GM21717 (cell line): ENCODE measurements around the gene ICAM2.

ENCODE experiments used
- ATAC-seq: cut with Tn5 transposase; IDR thresholded peaks from one replicate; pipeline ENCODE4 v1.9.1; 2021; ENCODE audit warnings: mild to moderate bottlenecking, moderate library complexity; ENCODE audit not compliant: unreplicated experiment

Gene ICAM2

DNA sequence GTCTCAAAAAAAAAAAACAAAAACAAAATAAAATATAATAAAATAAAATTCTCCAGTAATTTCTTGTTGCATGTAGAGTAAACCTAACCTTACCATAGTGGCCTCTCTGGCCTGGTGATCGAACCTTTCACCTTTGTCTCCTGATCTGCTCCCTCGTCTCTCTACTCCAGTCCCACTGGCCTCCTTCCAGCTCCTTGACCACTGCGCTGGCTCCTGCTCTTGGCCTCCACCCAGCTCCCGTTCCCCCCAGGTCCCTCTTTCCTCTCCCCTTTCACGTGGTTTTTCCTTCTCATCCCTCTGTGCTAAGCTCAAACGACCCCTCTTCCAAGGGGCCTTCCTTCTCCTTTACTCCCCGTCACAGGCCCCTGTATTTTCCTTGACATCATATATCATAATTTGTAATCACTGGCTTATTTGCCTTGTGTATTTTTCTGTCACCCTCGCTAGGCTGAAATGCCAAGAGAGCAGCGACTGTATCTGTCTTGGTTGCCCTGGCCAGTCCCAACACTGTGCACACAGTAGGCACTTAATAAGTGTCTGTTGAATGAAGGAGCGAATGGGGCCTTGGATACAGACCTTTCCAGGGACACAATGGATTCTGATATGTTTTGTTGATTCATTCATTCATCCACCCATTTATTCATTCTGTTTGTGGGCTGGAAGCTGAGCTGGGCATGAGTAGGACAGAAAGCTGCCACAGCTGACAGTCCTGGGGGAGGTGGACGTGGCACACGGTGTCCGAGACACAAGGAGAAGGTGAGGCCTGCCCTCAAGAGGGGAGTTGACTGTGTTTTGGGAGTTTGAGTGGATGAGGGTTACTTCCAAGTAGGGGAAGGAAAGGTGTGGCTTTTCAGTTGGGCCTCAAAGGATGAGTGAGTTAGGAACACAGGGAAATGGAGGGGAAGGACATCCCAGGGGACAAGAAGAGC is 41.9 kb downstream of the ICAM2 start:
- no peak for ATAC-seq

DNA sequence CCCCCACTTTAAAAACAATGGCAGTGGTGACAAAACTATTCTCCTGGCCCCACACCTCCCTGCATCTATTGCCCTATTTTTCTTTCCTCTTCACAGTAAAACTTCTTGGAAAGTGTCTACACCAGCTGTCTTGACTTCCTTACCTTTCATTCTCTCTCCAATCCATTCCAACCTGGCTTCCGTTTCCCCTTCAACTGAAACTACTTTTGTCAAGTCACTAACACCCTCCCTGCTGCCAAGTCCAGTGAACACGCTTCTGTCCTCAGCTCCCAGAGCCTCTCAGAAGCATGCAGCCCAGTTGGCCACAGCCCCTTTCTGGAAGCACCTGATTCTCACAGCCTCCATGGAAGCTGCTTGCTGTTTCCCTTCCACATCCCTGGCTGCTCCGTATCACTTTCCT is 43.7 kb downstream of the ICAM2 start:
- ATAC-seq = no peak

DNA sequence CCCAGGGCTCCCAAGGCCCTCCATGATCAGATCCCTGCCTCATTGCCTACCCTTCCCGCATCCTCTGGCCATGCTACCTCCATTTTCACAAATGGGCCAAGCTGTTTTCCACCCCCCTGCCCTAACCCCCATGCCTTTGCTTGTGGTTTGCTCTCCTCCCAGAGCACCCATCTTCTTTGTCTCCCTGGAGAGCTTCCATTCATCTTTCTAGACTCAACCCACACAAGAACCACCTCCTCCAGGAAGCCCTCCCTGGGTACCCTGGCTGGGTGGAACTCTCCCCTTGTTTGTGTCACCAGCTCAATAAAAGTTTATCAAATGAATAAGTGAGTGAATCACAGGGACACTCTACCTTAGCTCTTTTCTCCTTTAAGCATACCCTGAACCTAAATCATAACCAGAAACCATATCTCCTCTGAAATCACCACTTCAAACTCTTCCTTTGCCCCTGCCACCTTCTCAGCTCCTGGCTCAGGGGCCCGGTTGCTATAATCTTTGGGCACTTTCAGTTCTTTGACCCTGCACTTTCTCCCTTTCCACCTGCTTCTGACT is 44.8 kb downstream of the ICAM2 start:
- no peak for ATAC-seq

DNA sequence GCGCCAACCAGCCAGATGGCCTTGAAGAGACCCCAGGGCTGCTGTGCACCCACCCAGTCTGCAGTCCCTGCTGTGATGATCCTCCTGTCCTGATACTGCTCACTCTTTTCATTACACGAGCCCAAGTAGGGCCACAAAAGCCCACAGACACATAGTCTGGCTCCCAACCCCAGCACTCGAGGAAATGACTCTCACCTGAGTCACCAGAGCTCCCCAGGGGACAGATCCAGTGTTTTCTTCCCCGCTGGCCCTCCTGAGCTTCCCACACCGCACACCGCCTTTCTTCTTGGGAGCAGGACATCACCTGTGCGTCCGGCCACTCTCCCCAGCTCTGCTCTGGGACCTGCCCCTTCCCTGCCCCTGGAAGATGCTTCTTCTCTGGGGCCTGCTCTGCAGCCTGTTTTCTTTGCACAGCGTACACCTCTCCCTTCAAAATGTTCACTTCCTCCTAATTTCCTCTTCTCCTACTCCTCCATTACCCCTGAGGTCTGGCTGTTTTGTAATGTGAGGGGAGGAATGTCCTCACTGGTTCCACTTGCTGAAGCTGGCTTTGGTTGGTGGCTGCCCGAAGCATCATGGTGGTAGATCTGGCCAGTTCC is 45.7 kb downstream of the ICAM2 start:
- ATAC-seq = no peak

DNA sequence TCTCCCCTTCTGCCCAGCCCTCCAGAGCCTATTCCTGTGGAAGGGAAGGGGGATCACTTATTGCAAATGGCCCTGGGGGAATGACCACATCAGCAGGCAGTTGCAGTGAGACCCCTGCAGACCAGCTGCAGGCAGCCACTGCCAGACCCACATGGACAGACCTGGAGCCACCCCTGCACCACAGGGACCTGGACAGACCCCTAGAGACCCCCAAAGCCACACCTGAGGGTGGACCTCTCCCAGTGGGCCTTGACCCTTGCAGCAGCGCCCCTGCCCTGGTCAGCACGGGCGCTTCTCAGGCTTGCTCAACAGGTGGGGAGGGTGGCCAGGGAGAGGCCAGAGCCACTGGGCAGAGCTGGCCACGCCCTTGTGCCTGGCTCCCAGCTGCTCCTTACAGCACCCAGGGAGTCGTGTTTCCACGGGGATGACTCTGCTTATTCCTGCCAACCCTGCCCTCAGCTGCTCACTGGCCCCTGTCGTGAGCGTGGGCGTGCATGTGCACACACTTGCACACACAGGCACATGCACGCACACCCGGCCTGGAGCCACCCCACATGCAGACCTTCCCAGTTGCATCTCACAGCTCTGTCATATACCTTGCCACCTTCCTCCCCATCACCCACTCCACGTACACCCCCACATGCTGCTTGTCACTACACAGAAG is 46.4 kb downstream of the ICAM2 start:
- ATAC-seq = no peak

DNA sequence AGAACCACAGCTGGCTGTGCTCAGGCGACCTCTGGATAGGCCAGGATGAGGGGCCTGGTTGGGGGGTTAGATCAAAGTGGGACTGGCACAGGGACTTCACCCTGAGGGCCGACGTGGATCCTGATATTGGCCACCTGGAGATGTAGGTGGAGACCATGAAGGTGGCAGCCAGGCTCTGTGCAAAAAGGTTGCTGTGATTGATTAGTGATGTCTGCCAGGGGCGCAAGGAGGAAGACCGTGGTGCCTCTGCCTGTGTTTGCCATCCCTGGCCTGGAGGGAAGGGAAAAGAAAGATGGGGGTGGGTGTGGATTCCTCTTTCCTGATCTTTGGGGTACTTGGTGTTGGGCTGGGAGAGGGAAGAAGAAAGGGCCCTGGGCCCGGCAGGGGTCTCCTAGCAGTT is 47.2 kb downstream of the ICAM2 start:
- ATAC-seq = no peak

DNA sequence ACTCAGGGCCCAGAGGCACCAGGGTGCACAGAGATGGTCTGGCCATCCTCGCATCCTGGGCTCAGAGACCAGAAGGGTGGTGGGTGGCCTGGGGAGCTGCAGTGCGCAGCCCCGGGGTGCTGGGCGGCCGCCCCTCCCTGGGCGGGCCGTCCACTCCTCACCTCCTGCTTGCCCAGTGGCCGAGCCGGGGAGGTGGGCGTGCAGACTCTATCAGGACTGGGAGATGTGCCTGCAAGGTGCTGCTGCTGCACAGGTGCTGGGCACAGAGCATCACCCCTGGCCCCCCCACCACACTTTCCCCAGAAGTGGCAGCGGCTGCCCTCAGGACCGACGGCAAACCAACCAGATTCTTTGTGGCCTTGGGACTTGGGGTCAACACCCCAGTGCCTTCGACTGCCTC is 47.6 kb downstream of the ICAM2 start, which contains the start of gene SCN4A:
Gene SCN4A, minus strand, starts transcription at position 123 of the 400 bp plus-strand sequence. Its CDS starts 77 bp downstream, at position 46.
- ATAC-seq = no peak

DNA sequence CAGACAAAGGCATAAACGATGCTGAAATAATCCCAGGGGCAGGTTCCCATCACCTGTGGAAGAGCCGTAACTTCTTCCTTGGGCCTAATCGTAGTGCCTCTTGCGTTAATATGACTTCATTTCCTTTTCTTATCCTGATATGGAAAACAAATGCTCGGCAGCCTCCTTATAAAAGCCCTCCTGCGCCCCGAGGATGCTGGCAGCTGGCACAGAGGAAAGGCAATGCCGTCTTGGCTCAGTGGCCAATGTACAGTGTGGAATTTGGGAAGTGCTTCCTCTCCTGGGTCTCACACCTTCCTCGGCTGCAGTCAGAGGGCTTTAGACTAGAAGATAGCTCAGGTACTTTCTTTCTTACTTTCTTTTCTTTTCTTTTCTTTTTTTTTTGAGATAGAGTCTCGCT is 51.2 kb downstream of the ICAM2 start:
- ATAC-seq = no peak

DNA sequence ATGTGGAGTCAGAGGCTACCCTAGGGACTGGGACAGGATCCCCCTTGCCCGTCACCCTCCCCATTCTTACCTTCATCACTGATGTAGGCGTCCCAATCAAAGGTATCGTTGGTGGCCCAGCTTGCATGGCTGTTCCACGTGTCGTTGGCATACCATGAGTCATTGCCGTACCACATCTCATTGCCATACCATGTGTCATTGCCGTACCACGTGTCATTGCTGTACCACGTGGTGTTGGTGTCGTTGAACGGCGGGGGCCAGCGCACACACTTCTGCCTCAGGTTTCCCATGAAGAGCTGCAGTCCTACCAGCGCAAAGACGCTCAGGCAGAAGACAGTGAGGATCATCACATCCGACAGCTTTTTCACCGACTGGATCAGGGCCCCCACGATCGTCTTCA is 52.5 kb downstream of the ICAM2 start:
- ATAC-seq = no peak

DNA sequence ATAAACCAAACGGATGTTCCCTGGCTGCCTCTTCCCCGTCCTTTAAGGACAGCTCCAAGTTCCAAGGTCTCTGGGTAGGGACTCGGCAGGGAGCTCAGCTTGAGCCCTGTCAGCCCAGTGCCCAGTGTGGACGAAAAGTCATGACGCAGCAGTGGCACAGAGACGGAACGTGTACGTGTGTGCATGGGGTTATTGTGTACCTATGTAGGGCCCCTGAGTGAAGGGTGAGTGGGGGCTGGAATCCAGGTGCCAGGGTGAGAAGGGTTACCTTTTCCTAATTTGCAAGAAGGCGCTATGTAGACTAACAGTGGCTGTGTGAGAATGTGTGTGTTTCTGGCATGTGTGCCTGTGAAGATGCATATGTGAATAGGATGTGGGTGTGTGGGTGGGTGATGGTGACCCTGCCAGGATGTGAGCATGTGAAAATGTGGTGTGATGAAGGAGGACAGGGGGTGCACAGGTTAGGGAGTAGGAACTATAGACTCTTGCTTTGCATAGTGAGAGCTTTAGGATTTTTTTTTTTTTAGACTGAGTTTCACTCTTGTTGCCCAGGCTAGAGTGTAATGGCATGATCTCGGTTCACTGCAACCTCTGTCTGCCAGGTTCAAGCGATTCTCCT is 53.7 kb downstream of the ICAM2 start:
- no peak for ATAC-seq

DNA sequence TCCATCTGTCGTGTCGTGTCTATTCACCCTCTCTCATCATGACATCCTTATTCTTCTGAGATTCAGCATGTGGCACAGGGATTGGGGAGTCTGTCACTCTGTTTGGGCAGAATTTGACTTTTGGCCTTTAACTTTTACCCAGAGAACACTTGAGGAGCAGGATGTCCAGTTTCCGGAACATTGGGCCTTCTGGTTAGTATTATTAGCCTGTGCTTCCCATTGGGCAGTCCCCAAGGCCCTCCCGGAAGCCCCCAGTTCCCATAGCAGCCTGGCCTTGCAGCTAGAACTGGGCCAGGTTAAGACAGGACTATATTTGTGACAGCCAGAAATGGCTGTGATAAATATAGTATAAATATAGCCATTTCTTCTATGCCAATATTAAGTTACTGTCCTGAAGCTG is 57.3 kb downstream of the ICAM2 start:
- no peak for ATAC-seq

DNA sequence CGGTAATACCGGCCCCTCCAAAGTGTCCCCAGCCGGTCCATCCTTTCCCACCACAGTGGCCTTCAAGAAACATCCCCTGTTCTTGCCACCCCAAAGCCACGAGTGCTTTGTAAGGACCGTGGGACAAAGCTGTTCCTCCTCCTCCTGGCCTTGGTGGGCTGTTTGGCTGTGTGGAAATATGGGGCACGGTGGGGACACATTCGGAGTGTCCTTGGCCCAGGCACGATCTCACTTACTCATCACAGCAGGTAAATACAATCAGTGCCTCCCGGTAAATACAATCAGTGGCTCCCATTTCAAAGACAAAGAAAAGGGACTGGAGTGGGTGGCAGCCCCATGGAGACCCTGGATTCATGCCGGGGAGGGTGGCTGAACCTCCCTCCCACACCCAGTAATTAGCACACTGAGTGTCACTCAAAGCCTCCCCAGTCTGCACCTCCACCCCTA is 58.1 kb downstream of the ICAM2 start:
- ATAC-seq = no peak

DNA sequence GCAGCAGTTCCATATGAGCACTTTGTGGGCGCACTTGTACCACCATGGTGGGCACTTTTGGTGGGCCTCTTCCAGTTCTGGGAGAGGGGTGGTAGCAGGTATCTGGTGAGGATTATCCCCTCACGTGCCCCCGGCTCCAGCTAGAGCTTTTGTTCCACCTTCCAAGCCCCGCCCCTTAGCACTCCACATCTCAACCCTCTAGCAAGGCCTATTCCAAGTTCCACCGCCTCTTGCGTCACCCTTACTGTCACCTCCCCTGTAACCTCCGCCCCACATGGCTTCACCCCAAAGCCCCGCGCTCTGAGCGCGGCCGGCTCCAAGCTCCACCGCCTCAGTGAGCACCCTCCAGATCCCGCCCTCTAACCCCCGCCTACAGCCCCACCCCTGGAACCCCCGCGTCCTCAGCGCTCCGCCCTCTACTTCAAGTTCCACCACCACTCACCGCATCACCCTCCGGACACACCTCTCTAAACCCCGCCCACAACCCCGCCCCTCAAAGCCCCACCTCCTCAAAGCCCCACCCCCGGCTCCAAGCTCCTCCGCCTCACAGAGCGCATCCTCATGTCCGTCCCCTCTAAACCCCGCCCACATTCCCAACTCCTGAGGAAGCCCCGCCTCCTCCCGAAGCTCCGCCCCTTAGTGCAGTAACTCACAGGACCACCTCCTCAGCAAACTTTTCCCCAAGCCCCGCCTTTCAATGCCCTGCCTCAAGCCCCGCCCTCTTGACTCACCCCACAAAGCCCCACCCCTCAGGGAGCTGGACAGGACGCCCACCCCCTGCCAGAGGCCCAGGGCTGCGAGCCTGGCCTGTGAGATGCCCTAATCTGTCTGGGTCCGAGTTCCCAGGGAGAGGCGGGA is 58.8 kb downstream of the ICAM2 start:
- ATAC-seq = no peak

DNA sequence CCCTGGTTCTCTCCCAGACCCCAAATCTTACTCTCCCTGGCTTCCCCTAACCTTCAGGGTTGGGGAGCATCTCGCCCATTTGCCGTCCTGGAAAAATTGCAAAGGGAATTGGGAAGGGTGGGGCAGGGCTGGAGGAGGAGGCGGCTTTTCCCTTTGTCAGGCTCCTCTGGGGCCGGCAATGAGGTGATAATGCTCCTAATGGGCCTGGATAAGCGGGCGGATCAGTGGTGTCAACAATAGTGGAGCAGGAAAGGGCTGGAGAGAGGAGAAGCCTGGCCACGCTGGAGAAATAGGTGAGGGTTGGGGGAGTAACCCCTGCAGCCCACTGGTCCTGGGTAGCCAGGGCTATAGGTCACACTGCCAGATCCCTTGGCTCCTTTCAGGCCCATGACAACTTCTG is 60.0 kb downstream of the ICAM2 start:
- ATAC-seq = no peak

DNA sequence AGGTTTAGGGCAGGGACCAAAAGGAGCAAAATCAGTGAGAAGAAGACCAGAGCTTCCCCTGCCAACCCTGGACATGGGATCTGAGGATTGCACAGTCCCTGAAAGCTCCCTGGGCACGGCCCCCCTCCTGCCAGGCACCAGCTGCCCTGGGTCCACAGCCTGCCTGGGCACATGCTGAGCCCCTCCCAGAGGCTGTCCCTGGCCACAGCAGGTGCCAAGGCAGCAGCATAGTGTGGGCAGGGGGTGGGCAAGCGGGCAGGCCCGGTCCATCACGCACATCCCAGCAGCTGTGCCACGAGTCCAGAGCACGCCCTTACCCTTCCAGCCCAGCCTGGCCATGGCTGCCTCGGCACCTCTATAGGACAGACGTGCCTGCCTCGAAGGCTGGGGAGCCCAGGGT is 60.4 kb downstream of the ICAM2 start:
- ATAC-seq = no peak

DNA sequence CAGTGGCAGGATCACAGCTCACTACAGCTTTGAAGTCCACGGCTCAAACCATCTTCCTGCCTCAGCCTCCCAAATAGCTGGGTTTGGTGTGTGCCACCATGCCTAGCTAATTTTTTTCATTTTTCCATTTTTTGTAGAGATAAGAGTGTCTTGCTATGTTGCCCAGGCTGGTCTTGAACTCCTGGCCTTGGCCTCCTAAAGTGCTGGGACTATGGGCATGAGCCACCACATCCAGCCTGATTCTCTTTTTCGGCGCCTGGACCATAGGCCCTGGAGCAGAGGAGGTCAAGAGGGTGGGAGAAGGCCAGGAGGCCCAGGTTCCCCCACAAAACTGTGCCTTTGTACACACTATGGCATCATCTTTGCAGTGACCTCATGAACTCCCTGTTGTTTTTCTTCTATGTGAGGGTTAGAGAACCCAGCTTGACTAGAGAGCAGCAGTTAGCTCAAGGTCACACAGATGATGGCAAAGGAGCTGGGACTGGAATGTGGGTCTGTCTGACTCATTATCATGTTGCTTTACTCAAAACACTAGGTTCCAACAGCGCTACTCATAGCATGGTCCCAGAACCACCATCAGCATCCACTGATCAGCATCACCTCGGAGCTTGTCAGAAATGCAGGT is 64.0 kb downstream of the ICAM2 start:
- ATAC-seq = no peak

DNA sequence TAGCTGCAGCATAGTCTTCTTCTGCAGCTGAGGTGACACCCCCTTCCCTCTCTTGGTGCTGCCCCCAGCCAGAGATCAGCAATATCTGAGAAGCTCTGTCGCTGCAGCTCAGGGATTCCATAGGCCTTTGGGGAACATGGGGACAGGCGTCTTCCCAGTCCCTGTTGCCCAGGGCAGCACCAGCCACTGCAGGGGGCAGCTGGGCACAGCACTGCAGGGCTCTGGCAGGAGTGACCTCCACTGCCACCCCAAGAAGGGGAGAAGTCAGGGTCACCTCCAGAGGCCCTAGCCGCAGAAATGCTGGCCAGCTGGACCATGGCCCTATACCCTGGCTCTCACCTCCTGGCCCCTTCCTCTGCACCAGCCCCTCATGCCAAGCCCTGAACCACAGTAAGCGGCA is 64.6 kb downstream of the ICAM2 start:
- no peak for ATAC-seq

DNA sequence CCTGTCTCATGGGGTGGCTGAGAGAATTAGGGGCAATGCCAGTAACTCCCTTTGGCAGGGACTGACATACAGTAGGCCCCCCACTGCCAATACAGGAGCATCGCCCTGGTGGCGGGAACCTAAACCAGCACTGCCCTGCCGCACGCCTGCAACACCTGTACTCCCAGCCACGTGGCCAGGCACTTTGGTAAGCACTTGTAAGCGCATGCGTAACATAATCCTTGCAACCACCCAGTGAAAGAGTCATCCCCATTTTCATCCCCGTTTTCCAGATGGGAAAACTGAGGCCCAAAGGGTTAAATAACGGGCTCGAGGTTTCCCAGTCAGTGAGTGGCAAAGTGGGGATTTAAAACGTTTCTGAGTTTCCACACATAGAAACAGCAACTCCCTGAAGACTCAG is 65.2 kb downstream of the ICAM2 start:
- no peak for ATAC-seq

DNA sequence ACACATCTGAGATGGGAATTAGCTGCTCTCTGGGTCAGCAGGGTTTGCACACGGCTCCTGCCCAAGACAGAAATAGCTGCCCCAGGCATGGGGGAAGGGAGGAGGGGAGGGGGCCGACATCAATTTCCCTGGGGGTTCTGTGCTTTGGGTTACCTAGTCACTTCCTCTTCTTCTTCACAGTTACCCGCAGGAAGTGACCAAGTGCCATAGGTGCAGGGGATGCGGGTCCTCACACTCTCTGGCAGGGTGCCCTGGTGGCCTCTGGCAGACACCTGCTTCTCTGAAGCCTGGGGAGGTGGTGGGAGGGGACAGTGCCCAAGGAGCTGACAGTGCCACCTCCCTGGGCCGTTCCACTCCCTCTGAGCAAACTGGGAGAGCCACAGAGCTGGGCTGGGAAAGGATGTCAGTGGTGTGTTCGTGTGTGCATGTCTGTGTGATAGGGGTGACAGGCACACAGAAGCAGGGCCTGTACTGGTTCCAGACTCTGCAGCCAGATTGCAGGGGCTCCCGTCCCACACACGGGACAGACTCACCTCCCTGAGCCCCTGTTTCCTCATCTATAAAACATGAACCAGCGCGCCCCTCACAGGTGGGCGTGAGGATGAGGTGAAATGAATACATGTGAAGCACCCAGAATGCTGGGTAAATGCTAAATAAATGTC is 65.9 kb downstream of the ICAM2 start:
- peak; percentile 58 for ATAC-seq
